ENCODE data around the gene TBC1D7. TPM values are rescaled to one million over a fixed set of nuclear protein-coding genes. Genes with fewer than 3 reads are reported as not detected.

Gene TBC1D7
- total RNA-seq, 1 donor from 2014 or later: 79.5 TPM

DNA sequence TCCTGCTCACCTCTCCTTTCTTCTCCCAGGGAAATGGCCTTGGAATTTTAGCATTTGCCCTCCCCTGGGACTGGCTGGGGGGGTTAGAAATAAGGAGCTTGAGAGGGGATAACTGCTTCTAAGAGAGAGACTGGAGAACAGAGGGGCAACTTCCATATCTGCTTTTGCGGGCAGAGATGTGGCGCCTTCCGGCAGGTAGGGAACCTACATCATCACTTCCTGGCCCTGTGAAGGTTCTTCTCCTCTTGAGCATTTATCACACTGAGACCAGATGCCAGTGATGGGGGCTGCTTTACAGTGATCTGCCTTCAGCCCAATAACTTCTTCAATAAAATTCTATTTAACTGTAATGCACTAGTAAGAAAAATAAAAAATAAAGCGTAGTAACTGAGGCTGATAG is 48.1 kb downstream of the TBC1D7 start:
- intact Hi-C loops (cut with DNase I): no loop called here
- Histone ChIP-seq H3K27me3 (no peaks in the 10 kb centered on the region), H3K36me3 (peaks cover 41 to 81% of the 10 kb centered on the region in 2 donors), H3K4me1 (no peaks in the 10 kb centered on the region), H3K4me3 (no peak overlapping the region), H3K9me3 (no peaks in the 10 kb centered on the region), H3K27ac (no peak overlapping the region)
- no peak for TF ChIP-seq CTCF (IDR thresholded peaks at IDR 0.05)
- no peak for DNase-seq (ENCODE audit: low spot score in 2 of 2)

DNA sequence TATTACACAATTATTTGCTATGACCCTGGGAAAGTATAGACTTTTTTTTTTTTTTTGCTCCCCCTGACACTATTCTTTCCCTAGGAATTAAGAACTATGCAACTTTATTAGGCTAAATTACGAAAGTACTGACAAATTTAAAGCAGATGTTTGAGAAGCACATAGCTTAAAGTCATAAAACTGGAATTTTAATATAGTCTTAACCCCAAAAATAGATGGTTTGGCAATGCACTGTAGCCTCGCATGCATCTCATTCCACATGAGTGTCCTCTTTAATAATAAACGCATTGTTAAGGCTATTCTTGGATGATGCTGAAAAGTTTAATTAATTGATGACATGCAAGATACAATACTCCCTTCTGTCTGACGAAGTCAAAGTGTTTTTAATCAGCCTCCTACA is 49.3 kb downstream of the TBC1D7 start:
- TF ChIP-seq CTCF (IDR thresholded peaks at IDR 0.05): no peak
- Histone ChIP-seq H3K27ac (no peak overlapping the region), H3K4me3 (no peak overlapping the region), H3K27me3 (no peaks in the 10 kb centered on the region), H3K36me3 (peaks cover 36 to 76% of the 10 kb centered on the region in 2 donors), H3K4me1 (no peaks in the 10 kb centered on the region), H3K9me3 (no peaks in the 10 kb centered on the region)
- no peak for DNase-seq (ENCODE audit: low spot score in 2 of 2)
- intact Hi-C loops (cut with DNase I): no loop called here

- no peak for TF ChIP-seq CTCF (IDR thresholded peaks at IDR 0.05)
- Histone ChIP-seq H3K36me3 (peaks cover 28 to 75% of the 10 kb centered on the region in 2 donors), H3K4me3 (no peak overlapping the region), H3K9me3 (no peaks in the 10 kb centered on the region), H3K27ac (no peak overlapping the region), H3K27me3 (no peaks in the 10 kb centered on the region), H3K4me1 (no peaks in the 10 kb centered on the region)
- no peak for DNase-seq (ENCODE audit: low spot score in 2 of 2)
- intact Hi-C loops (cut with DNase I): no loop called here
Observed at GRCh38 chr6:13278164-13278563, 50.2 kb downstream of the TBC1D7 start.

- no peak overlapping the region for H3K4me3 ChIP-seq
- H3K4me1 ChIP-seq: no peaks in the 10 kb centered on the region
- no peak for DNase-seq (ENCODE audit: low spot score in 2 of 2)
- no peak overlapping the region for H3K27ac ChIP-seq
- no peak for TF ChIP-seq CTCF (IDR thresholded peaks at IDR 0.05)
- intact Hi-C loops (cut with DNase I): no loop called here
- peaks cover 23 to 77% of the 10 kb centered on the region in 2 donors for H3K36me3 ChIP-seq
- no peaks in the 10 kb centered on the region for H3K27me3 ChIP-seq
- no peaks in the 10 kb centered on the region for H3K9me3 ChIP-seq
Observed at GRCh38 chr6:13277231-13277630, 51.1 kb downstream of the TBC1D7 start.

DNA sequence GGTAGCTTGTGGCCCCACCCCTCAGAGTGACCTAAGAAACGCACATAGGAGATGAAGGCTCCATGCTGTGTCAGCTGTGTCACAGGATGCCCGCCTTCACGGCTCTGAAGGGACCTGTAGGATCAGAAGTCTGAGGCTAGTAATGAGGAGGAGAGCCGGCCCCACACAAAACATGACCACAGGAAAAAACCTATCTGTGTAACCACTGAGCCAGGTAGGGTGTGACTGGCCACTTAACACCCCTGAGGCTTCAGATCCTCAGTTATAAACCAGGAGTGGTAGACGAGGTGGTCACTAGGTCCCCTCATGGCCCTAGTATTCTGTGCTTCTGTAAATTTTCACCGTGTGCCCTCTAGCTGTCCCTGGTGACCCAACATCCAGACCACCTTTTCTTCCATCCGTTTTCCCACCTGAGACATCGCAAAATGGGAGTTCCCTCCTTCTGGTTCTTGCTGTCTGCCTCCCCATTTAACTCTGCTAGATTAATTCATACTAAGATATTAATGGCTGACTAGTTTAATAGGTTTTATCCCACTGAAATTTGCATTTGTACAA is 52.8 kb downstream of the TBC1D7 start:
- Histone ChIP-seq H3K27ac (no peak overlapping the region), H3K36me3 (peaks cover 21 to 65% of the 10 kb centered on the region in 2 donors), H3K27me3 (no peaks in the 10 kb centered on the region), H3K9me3 (no peaks in the 10 kb centered on the region), H3K4me1 (peaks cover 0 to under 1% of the 10 kb centered on the region in 2 donors), H3K4me3 (no peak overlapping the region)
- intact Hi-C loops (cut with DNase I): no loop called here
- no peak for DNase-seq (ENCODE audit: low spot score in 2 of 2)
- TF ChIP-seq CTCF (IDR thresholded peaks at IDR 0.05): no peak
